OCI-LY3 (cell line): ENCODE measurements around the gene PRODH.
"Not testable (repeated sequence)": the region's sequence is repeated elsewhere in the genome, so short reads cannot be mapped to it uniquely, and the experiment has no call there.

ENCODE experiments used
- CTCF ChIP-seq: fragments of 200-600, 300-600 bp; sonication (generic); IDR thresholded peaks from 2 replicates; pipeline ENCODE4 v1.5.1; 2014; ENCODE audit warnings: antibody characterized with exemption, low read length, low read depth
- EZH2phosphoT487 ChIP-seq: fragments of 200-600 bp; shearing (Covaris generic); IDR thresholded peaks from 2 replicates; pipeline ENCODE4 v1.6.1; 2018; ENCODE audit warnings: antibody characterized with exemption, mixed run types, low read depth

GRCh38 chr22:18967391-18968010 lies 31.4 kb upstream of the PRODH start:
- TF ChIP-seq CTCF, EZH2phosphoT487: not testable (repeated sequence)
